CD8-positive, alpha-beta memory T cell (primary cell): Measurements from ENCODE around the gene HSPG2. TPM values are rescaled to one million over a fixed set of nuclear protein-coding genes. Genes with fewer than 3 reads are reported as not detected.

Experiments
- CTCF ChIA-PET: fragments of 350-600 bp; sonication (Branson Sonifier 250); formaldehyde crosslinking; loops from one replicate; lab custom pipeline; 2021; ENCODE audit warnings: antibody characterized with exemption; lab: Charles Lee
- POLR2A ChIA-PET: fragments of 350-600 bp; sonication (Branson Sonifier 250); formaldehyde crosslinking; loops from one replicate; lab custom pipeline; 2021; ENCODE audit warnings: antibody characterized with exemption; lab: Charles Lee
- DNase-seq, 5 donors: peaks; one replicate each; pipeline versions ENCODE4 v3.0.0 to v3.0.0-alpha.2; 2020 to 2022; ENCODE audit warnings: mixed read lengths in 1 of 5
- H3K27ac ChIP-seq: one replicate; pipeline ENCODE4 v1.7.0; 2013; ENCODE audit warnings: low read depth, mild to moderate bottlenecking, low read length, moderate library complexity
- H3K27me3 ChIP-seq: 2 replicates; pipeline ENCODE4 v1.7.0; 2013; ENCODE audit warnings: low read length, mild to moderate bottlenecking; ENCODE audit not compliant: insufficient read depth, poor library complexity, severe bottlenecking
- H3K36me3 ChIP-seq: 2 replicates; pipeline ENCODE4 v1.7.0; 2013; ENCODE audit warnings: mild to moderate bottlenecking, low read length, moderate library complexity; ENCODE audit not compliant: insufficient read depth
- H3K4me1 ChIP-seq: 2 replicates; pipeline ENCODE4 v1.7.0; 2013; ENCODE audit warnings: mild to moderate bottlenecking, low read length, moderate library complexity; ENCODE audit not compliant: insufficient read depth
- H3K4me3 ChIP-seq: 2 replicates; pipeline ENCODE4 v1.7.0; 2013; ENCODE audit warnings: mild to moderate bottlenecking, low read length
- H3K9me3 ChIP-seq: 2 replicates; pipeline ENCODE4 v1.7.0; 2013; ENCODE audit warnings: mild to moderate bottlenecking, low read length
- H3K27ac Mint-ChIP-seq, 8 donors: one replicate each; pipeline ENCODE4 v1.8.0; 2020 to 2021; ENCODE audit warnings: mixed read lengths in 8 of 8, mild to moderate bottlenecking in 6 of 8, inconsistent platforms in 3 of 8, moderate library complexity in 3 of 8
- H3K27me3 Mint-ChIP-seq, 2 donors: one replicate each; pipeline ENCODE4 v1.8.0; 2020 to 2021; ENCODE audit warnings: mixed read lengths in 2 of 2, mild to moderate bottlenecking in 1 of 2, moderate library complexity in 1 of 2
- H3K36me3 Mint-ChIP-seq, 3 donors: one replicate each; pipeline ENCODE4 v1.8.0; 2020 to 2021; ENCODE audit warnings: mixed read lengths in 3 of 3, inconsistent platforms in 1 of 3, mild to moderate bottlenecking in 1 of 3
- H3K4me1 Mint-ChIP-seq, 3 donors: one replicate each; pipeline ENCODE4 v1.8.0; 2020 to 2021; ENCODE audit warnings: mixed read lengths in 3 of 3, inconsistent platforms in 1 of 3, mild to moderate bottlenecking in 1 of 3
- H3K4me3 Mint-ChIP-seq, 7 donors: one replicate each; pipeline ENCODE4 v1.8.0; 2020 to 2021; ENCODE audit warnings: mixed read lengths in 7 of 7, mild to moderate bottlenecking in 6 of 7, moderate library complexity in 4 of 7, inconsistent platforms in 2 of 7
- H3K9me3 Mint-ChIP-seq, 5 donors: one replicate each; pipeline ENCODE4 v1.8.0; 2020 to 2022; ENCODE audit warnings: mixed read lengths in 5 of 5, mild to moderate bottlenecking in 3 of 5, moderate library complexity in 2 of 5, inconsistent platforms in 1 of 5
- polyA plus RNA-seq: library from polyadenylated mRNA; unstranded; fragments of 300-500 nt; fragmentation: Illumina TruSeq; gene quantifications from one replicate; pipeline ENCODE4 v1.2.3, GENCODE V29; 2021
- total RNA-seq, 2 experiments: library from RNA; stranded (reverse); gene quantifications; one replicate each; pipeline ENCODE4 v1.2.3, GENCODE V29; 2021

The HSPG2 gene
- total and polyA plus RNA-seq, 3 experiments from 2014 or later = 0.24 to 0.72 TPM; not detected in 1

- Histone ChIP-seq H3K4me1 (no peaks in the 10 kb centered on the region), H3K4me3 (no peak overlapping the region), H3K27me3 (no peaks in the 10 kb centered on the region), H3K27ac (no peak overlapping the region), H3K36me3 (no peaks in the 10 kb centered on the region), H3K9me3 (no peaks in the 10 kb centered on the region)
- Mint-ChIP-seq H3K27ac (no peak overlapping the region), H3K4me3 (no peak overlapping the region), H3K27me3 (peaks cover 3 to 5% of the 10 kb centered on the region in 2 donors), H3K4me1 (no peaks in the 10 kb centered on the region), H3K36me3 (no peaks in the 10 kb centered on the region), H3K9me3 (no peaks in the 10 kb centered on the region)
- POLR2A ChIA-PET = no interaction called here
- CTCF ChIA-PET = no interaction called here
- DNase-seq = no peak
Observed at GRCh38 chr1:21884456-21885235, 52.5 kb downstream of the HSPG2 start.

- ChIA-PET POLR2A (no interaction called here), CTCF (no interaction called here)
- H3K4me3 Mint-ChIP-seq = no peak overlapping the region
Observed at GRCh38 chr1:21882721-21883415, 54.2 kb downstream of the HSPG2 start.

GRCh38 chr1:21881250-21881649 is 55.9 kb downstream of the HSPG2 start:
- Mint-ChIP-seq H3K4me1 (no peaks in the 10 kb centered on the region), H3K27me3 (peaks cover 2 to 5% of the 10 kb centered on the region in 2 donors), H3K36me3 (no peaks in the 10 kb centered on the region), H3K27ac (peak overlapping the region in 1 of 8 donors; percentile 74), H3K9me3 (no peaks in the 10 kb centered on the region), H3K4me3 (no peak overlapping the region)
- DNase-seq = no peak
- CTCF ChIA-PET = no interaction called here
- Histone ChIP-seq H3K36me3 (no peaks in the 10 kb centered on the region), H3K27me3 (no peaks in the 10 kb centered on the region), H3K27ac (no peak overlapping the region), H3K4me3 (no peak overlapping the region), H3K4me1 (no peaks in the 10 kb centered on the region), H3K9me3 (no peaks in the 10 kb centered on the region)
- POLR2A ChIA-PET = no interaction called here

More at GRCh38 chr1:21882721-21883415, 54.2 kb downstream of the HSPG2 start:
- Mint-ChIP-seq H3K9me3 (no peaks in the 10 kb centered on the region), H3K36me3 (no peaks in the 10 kb centered on the region), H3K27me3 (peaks cover 2 to 5% of the 10 kb centered on the region in 2 donors), H3K27ac (no peak overlapping the region), H3K4me1 (no peaks in the 10 kb centered on the region)
- no peaks in the 10 kb centered on the region for H3K27me3 ChIP-seq
- H3K4me1 ChIP-seq = no peaks in the 10 kb centered on the region
- no peak overlapping the region for H3K4me3 ChIP-seq
- no peak for DNase-seq
- H3K36me3 ChIP-seq = no peaks in the 10 kb centered on the region
- no peaks in the 10 kb centered on the region for H3K9me3 ChIP-seq
- H3K27ac ChIP-seq = no peak overlapping the region

- Mint-ChIP-seq H3K4me3 (no peak overlapping the region), H3K9me3 (no peaks in the 10 kb centered on the region), H3K27ac (no peak overlapping the region), H3K27me3 (peaks cover 2 to 5% of the 10 kb centered on the region in 2 donors), H3K36me3 (no peaks in the 10 kb centered on the region), H3K4me1 (no peaks in the 10 kb centered on the region)
- DNase-seq = no peak
- ChIA-PET POLR2A (no interaction called here), CTCF (no interaction called here)
- no peaks in the 10 kb centered on the region for H3K9me3 ChIP-seq
- no peaks in the 10 kb centered on the region for H3K36me3 ChIP-seq
- H3K4me3 ChIP-seq = no peak overlapping the region
- no peak overlapping the region for H3K27ac ChIP-seq
- no peaks in the 10 kb centered on the region for H3K4me1 ChIP-seq
- H3K27me3 ChIP-seq = no peaks in the 10 kb centered on the region
Observed at GRCh38 chr1:21880619-21880970, 56.5 kb downstream of the HSPG2 start.

- Mint-ChIP-seq H3K27me3 (peaks cover 2 to 5% of the 10 kb centered on the region in 2 donors), H3K27ac (no peak overlapping the region), H3K9me3 (no peaks in the 10 kb centered on the region), H3K4me1 (no peaks in the 10 kb centered on the region), H3K36me3 (no peaks in the 10 kb centered on the region), H3K4me3 (no peak overlapping the region)
- CTCF ChIA-PET = no interaction called here
- Histone ChIP-seq H3K36me3 (no peaks in the 10 kb centered on the region), H3K27me3 (no peaks in the 10 kb centered on the region), H3K27ac (no peak overlapping the region), H3K4me1 (no peaks in the 10 kb centered on the region), H3K9me3 (no peaks in the 10 kb centered on the region), H3K4me3 (no peak overlapping the region)
- POLR2A ChIA-PET = no interaction called here
- DNase-seq = no peak
Observed at GRCh38 chr1:21879928-21880618, 57.0 kb downstream of the HSPG2 start.

- no peak overlapping the region for H3K27ac Mint-ChIP-seq
- H3K4me3 ChIP-seq = no peak overlapping the region
- H3K27ac ChIP-seq = no peak overlapping the region
- no peaks in the 10 kb centered on the region for H3K9me3 Mint-ChIP-seq
- H3K4me3 Mint-ChIP-seq = no peak overlapping the region
- H3K36me3 Mint-ChIP-seq = no peaks in the 10 kb centered on the region
- POLR2A ChIA-PET = no interaction called here
- peaks cover 2 to 5% of the 10 kb centered on the region in 2 donors for H3K27me3 Mint-ChIP-seq
- H3K36me3 ChIP-seq = no peaks in the 10 kb centered on the region
- no peaks in the 10 kb centered on the region for H3K4me1 Mint-ChIP-seq
- no peaks in the 10 kb centered on the region for H3K9me3 ChIP-seq
- no peak for DNase-seq
- CTCF ChIA-PET = no interaction called here
- no peaks in the 10 kb centered on the region for H3K4me1 ChIP-seq
- H3K27me3 ChIP-seq = no peaks in the 10 kb centered on the region
Observed at GRCh38 chr1:21878840-21879478, 58.2 kb downstream of the HSPG2 start.

GRCh38 chr1:21878009-21878773 is 58.9 kb downstream of the HSPG2 start:
- Mint-ChIP-seq H3K4me3 (no peak overlapping the region), H3K27ac (no peak overlapping the region), H3K27me3 (peaks cover 2 to 5% of the 10 kb centered on the region in 2 donors), H3K9me3 (no peaks in the 10 kb centered on the region), H3K36me3 (no peaks in the 10 kb centered on the region), H3K4me1 (no peaks in the 10 kb centered on the region)
- ChIA-PET CTCF (no interaction called here), POLR2A (no interaction called here)
- DNase-seq = no peak
- Histone ChIP-seq H3K36me3 (no peaks in the 10 kb centered on the region), H3K9me3 (no peaks in the 10 kb centered on the region), H3K27ac (no peak overlapping the region), H3K4me3 (no peak overlapping the region), H3K4me1 (no peaks in the 10 kb centered on the region), H3K27me3 (no peaks in the 10 kb centered on the region)
